Stomach (tissue), 9 donors: ENCODE results near the gene NRXN2. TPM values are rescaled to one million over a fixed set of nuclear protein-coding genes. Genes with fewer than 3 reads are reported as not detected.
"Not testable (repeated sequence)": the region's sequence is repeated elsewhere in the genome, so short reads cannot be mapped to it uniquely, and the experiment has no call there.

ENCODE experiments used
- DNase-seq, 2 donors: peaks; one replicate each; pipeline versions ENCODE4 v3.0.0 to v3.0.0-alpha.2; 2013 to 2019
- H3K27ac ChIP-seq, 5 donors: fragments of 200-600 bp in 4 of 5; sonication (generic) in 4 of 5; one replicate each; pipeline ENCODE4 v1.5.1; 2013 to 2019; ENCODE audit warnings: mild to moderate bottlenecking in 1 of 5, moderate library complexity in 1 of 5
- H3K27me3 ChIP-seq, 3 donors: fragments of 200-600 bp; sonication (generic); one replicate each; pipeline ENCODE4 v1.5.1; 2017 to 2019; ENCODE audit warnings: mixed run types in 1 of 3
- H3K36me3 ChIP-seq, 4 donors: fragments of 200-600 bp; sonication (generic); 1 replicate in 3 of 4; 2 replicates in 1 of 4; pipeline ENCODE4 v1.5.1; 2016 to 2019
- H3K4me1 ChIP-seq, 4 donors: fragments of 200-600 bp; sonication (generic); one replicate each; pipeline ENCODE4 v1.5.1; 2016 to 2019
- H3K4me3 ChIP-seq, 4 donors: fragments of 200-600 bp; sonication (generic) in 3 of 4; one replicate each; pipeline ENCODE4 v1.5.1; 2016 to 2019; ENCODE audit warnings: mild to moderate bottlenecking in 1 of 4
- H3K9me3 ChIP-seq, 4 donors: fragments of 200-600 bp; sonication (generic); one replicate each; pipeline ENCODE4 v1.5.1; 2016 to 2019
- EP300 ChIP-seq: sonication (generic); formaldehyde crosslinking; IDR thresholded peaks from one replicate; pipeline ENCODE4 v1.6.1; 2017; ENCODE audit warnings: antibody characterized with exemption
- POLR2A ChIP-seq, 4 donors: fragments of 450-650 bp; IDR thresholded peaks; one replicate each; pipeline ENCODE4 v1.6.1; 2016; ENCODE audit warnings: antibody characterized with exemption in 4 of 4, control low read depth in 2 of 4, mild to moderate bottlenecking in 1 of 4, moderate library complexity in 1 of 4
- POLR2AphosphoS5 ChIP-seq, 3 donors: sonication (generic); formaldehyde crosslinking; IDR thresholded peaks; one replicate each; pipeline ENCODE4 v1.6.1; 2016; ENCODE audit warnings: antibody characterized with exemption in 3 of 3
- WGBS, 5 donors: extraction: QIAGEN DNeasy Blood & Tissue Kit in 3 of 5; methylation state at CpG; one replicate each; pipeline versions ENCODE4 v1.1.5 to v1.1.7; 2013 to 2018; 5-methylcytosine and 5-hydroxymethylcytosine counted together
- intact Hi-C: fragments of 100-400 bp; cut with DNase I; formaldehyde crosslinking; loops from one replicate; pipeline ENCODE4 v1.15.1; 2023; ENCODE audit warnings: low total_unique reads
- polyA plus RNA-seq, 3 donors: library from polyadenylated mRNA; stranded (reverse); fragments of 200-250 nt; gene quantifications; one replicate each; pipeline ENCODE4 v1.2.3, GENCODE V29; 2013
- total RNA-seq, 5 donors: library from RNA; depleted of rRNA; stranded (reverse); fragments of >200 nt; gene quantifications; one replicate each; pipeline versions ENCODE4 v1.1.0 to v1.2.3, GENCODE V29; 2014 to 2016
- TF ChIP-seq, protein P1 (sequence below), 7 experiments: fragments of 450-650 bp in 4 of 7; fragments of 200-600 bp in 3 of 7; sonication (generic) in 3 of 7; IDR thresholded peaks; one replicate each; pipeline ENCODE4 v1.5.1; 2016 to 2019; ENCODE audit warnings: antibody characterized with exemption in 7 of 7, control low read depth in 2 of 7, mild to moderate bottlenecking in 1 of 7
- donor health status: healthy with polysubstance abuse.
- donor health status: Bipolar disorder and iron deficiency.
- donor health status: healthy.

Gene NRXN2
- total and polyA plus RNA-seq, 8 donors: 0.14 to 16.9 (median 1.2) TPM; not detected in 4

GRCh38 chr11:64598106-64598796 is 124.7 kb downstream of the NRXN2 start:
- intact Hi-C loops: no loop called here
- Histone ChIP-seq H3K9me3 (no peaks in the 10 kb centered on the region), H3K27me3 (no peaks in the 10 kb centered on the region), H3K4me1 (no peaks in the 10 kb centered on the region), H3K36me3 (no peaks in the 10 kb centered on the region), H3K27ac (no peak overlapping the region), H3K4me3 (no peak overlapping the region)
- TF ChIP-seq POLR2A (IDR thresholded peaks at IDR 0.05) (no peak), POLR2AphosphoS5 (IDR thresholded peaks at IDR 0.05) (no peak), EP300 (no peak)
- TF ChIP-seq, protein P1, sequence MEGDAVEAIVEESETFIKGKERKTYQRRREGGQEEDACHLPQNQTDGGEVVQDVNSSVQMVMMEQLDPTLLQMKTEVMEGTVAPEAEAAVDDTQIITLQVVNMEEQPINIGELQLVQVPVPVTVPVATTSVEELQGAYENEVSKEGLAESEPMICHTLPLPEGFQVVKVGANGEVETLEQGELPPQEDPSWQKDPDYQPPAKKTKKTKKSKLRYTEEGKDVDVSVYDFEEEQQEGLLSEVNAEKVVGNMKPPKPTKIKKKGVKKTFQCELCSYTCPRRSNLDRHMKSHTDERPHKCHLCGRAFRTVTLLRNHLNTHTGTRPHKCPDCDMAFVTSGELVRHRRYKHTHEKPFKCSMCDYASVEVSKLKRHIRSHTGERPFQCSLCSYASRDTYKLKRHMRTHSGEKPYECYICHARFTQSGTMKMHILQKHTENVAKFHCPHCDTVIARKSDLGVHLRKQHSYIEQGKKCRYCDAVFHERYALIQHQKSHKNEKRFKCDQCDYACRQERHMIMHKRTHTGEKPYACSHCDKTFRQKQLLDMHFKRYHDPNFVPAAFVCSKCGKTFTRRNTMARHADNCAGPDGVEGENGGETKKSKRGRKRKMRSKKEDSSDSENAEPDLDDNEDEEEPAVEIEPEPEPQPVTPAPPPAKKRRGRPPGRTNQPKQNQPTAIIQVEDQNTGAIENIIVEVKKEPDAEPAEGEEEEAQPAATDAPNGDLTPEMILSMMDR (IDR thresholded peaks at IDR 0.05): no peak
- 80 to 94% (median 86%) methylated on average over 5 to 12 of the region's 12 CpGs for WGBS, 5 donors
- no peak for DNase-seq

GRCh38 chr11:64597671-64598101 is 125.3 kb downstream of the NRXN2 start:
- H3K36me3 ChIP-seq: no peaks in the 10 kb centered on the region
- intact Hi-C loops: no loop called here
- DNase-seq: no peak
- no peak overlapping the region for H3K4me3 ChIP-seq
- no peaks in the 10 kb centered on the region for H3K4me1 ChIP-seq
- TF ChIP-seq EP300 (no peak), POLR2A (IDR thresholded peaks at IDR 0.05) (no peak)
- TF ChIP-seq, protein P1 (IDR thresholded peaks at IDR 0.05): no peak
- WGBS, 5 donors: 79 to 89% (median 82%) methylated on average over 9 to 13 of the region's 13 CpGs
- no peak overlapping the region for H3K27ac ChIP-seq
- H3K27me3 ChIP-seq: no peaks in the 10 kb centered on the region
- H3K9me3 ChIP-seq: no peaks in the 10 kb centered on the region

GRCh38 chr11:64595922-64596321 is 127.1 kb downstream of the NRXN2 start:
- H3K4me3 ChIP-seq, H3K36me3 ChIP-seq, DNase-seq, H3K27me3 ChIP-seq, H3K9me3 ChIP-seq, H3K4me1 ChIP-seq, intact Hi-C loops, H3K27ac ChIP-seq: not testable (repeated sequence)
- WGBS, 5 donors: 59 to 78% (median 66%) methylated on average over 1 of the region's 1 CpG

DNA sequence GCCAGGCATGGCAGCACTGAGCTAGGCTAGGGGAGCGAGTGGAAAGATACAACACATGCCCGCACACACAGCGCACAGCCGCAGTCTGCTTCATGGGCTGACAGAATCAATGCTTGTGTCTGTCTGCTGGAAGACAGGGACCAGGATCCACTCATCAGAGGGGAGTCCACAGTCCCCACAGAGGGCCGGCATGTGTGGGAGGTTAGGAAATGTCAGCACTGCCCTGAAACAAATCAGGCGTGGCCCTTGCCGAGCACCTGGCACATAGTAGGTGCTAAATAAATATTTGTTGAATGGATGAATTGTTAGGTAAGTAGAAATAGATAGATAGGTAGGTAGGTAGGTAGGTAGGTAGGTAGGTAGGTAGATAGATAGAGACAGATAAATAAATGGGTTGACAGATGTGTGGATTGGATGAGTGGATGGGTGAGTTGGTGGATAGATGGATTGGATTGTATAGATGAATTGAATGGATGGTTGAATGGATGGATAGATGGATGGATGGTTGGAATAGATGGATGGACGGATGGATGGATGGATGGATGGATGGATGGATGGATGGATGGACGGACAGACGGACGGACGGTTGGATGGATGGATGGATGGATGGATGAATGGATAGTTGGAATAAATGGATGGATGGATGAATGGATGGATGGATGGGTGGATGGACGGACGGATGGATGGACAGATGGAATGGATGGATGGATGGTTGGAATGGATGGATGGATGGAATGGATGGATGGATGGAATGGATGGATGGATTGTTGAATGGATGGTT is 128.6 kb downstream of the NRXN2 start:
- DNase-seq: no peak
- H3K27ac ChIP-seq: no peak overlapping the region
- TF ChIP-seq EP300 (no peak), POLR2AphosphoS5 (IDR thresholded peaks at IDR 0.05) (no peak), POLR2A (IDR thresholded peaks at IDR 0.05) (no peak)
- TF ChIP-seq, protein P1 (IDR thresholded peaks at IDR 0.05): no peak
- H3K4me3 ChIP-seq: no peak overlapping the region
- peaks cover 0 to 3% (median 2%) of the 10 kb centered on the region in 4 donors for H3K9me3 ChIP-seq
- no peaks in the 10 kb centered on the region for H3K27me3 ChIP-seq
- no peaks in the 10 kb centered on the region for H3K4me1 ChIP-seq
- WGBS, 5 donors: 87 to 93% (median 92%) methylated on average over 14 of the region's 14 CpGs
- intact Hi-C loops: no loop called here
- H3K36me3 ChIP-seq: no peaks in the 10 kb centered on the region
